Measurements from ENCODE around the gene CACNG5.

Gene CACNG5

DNA sequence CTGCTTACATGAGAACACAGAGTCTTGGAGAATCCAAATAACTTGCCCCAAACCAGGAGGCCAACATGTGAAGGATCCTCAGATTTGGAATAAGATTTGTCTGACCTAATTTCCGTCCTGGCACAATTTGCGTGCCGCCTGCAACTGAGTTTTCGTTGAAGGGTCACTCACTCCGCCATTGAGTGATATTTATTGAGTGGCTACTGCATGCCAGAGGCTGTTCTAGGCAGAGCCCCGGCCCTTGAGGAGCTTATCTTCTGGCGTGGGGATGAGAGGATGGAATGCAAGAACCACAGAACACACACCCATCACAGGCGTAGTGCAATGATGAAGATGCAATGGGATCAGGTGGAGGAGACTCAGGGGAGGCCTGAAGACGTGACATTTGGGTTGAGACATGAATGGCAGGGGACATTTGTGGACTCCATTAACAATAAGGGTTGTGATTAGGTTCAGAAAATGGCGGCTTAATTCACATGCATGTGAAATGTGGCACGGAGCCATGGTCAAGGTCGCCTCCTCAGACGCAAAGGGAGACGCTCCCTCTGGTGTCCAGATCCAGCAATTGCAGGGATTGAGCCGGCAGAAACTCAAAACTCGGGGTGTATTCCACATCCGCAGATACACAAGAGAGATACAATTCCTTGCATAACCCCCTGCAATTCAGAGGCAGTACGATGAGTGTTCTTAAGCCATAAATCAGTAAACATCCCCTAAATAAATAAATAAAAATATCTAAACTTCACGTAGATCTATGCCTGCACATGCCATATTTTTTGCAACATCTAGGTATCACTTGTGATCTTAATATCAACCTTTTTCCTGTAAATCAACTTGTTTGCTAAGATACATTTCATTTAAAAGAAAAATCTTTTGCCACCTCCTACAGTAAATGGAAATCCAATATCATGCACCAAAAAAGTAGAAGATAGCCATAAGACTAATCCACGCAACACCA lies 71.7 kb downstream of the CACNG5 start:
- TF ChIP-seq, protein P1, sequence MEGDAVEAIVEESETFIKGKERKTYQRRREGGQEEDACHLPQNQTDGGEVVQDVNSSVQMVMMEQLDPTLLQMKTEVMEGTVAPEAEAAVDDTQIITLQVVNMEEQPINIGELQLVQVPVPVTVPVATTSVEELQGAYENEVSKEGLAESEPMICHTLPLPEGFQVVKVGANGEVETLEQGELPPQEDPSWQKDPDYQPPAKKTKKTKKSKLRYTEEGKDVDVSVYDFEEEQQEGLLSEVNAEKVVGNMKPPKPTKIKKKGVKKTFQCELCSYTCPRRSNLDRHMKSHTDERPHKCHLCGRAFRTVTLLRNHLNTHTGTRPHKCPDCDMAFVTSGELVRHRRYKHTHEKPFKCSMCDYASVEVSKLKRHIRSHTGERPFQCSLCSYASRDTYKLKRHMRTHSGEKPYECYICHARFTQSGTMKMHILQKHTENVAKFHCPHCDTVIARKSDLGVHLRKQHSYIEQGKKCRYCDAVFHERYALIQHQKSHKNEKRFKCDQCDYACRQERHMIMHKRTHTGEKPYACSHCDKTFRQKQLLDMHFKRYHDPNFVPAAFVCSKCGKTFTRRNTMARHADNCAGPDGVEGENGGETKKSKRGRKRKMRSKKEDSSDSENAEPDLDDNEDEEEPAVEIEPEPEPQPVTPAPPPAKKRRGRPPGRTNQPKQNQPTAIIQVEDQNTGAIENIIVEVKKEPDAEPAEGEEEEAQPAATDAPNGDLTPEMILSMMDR (IDR thresholded peaks at IDR 0.05; ENCODE audit: insufficient read depth, low read length, poor library complexity, severe bottlenecking), result peak; percentile 92
- peak; percentile 21 for DNase-seq (ENCODE audit: extremely low read depth, insufficient read length)
- no peaks in the 10 kb centered on the region; the same call in 1 of the 2 replicates for H3K27me3 ChIP-seq (replicated peaks; ENCODE audit: control insufficient read depth, insufficient read depth, low read length)
- no peak overlapping the region for H3K4me3 ChIP-seq (replicated peaks; ENCODE audit: low read depth, low read length)
- H3K36me3 ChIP-seq (ENCODE audit: control insufficient read depth, insufficient read depth, low read length), result no peaks in the 10 kb centered on the region

DNA sequence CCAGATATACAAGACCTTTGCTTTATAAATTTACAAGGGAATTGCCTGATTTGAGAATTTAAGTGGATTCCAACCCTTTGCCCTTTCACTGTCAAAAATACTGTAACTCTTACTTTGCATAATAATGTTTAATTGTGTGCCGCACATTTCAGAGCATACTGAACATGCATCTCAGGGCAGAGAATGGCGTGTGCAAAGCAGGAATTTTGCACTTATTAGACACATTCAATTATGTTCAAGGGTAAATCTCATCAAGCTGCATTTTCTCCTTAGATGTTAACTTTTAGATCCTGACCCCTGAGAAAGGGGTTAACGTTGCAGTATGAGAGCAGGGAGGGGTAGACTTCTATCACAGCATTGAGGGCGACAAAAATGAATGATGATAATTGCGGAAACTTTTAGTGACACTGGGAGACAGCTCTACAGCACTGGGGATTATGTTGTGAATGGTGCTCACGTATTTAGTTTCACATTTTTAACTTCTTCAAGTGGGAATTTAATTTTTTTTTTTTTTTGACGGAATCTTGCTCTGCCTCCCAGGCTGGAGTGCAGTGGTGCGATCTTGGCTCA lies 75.0 kb downstream of the CACNG5 start:
- H3K36me3 ChIP-seq (ENCODE audit: control insufficient read depth, insufficient read depth, low read length), result no peaks in the 10 kb centered on the region
- TF ChIP-seq, protein P1 (IDR thresholded peaks at IDR 0.05; ENCODE audit: insufficient read depth, low read length, poor library complexity, severe bottlenecking), result no peak
- no peaks in the 10 kb centered on the region for H3K27me3 ChIP-seq (replicated peaks; ENCODE audit: control insufficient read depth, insufficient read depth, low read length)
- H3K4me3 ChIP-seq (replicated peaks; ENCODE audit: low read depth, low read length), result no peak overlapping the region
- no peak for DNase-seq (ENCODE audit: extremely low read depth, insufficient read length)

DNA sequence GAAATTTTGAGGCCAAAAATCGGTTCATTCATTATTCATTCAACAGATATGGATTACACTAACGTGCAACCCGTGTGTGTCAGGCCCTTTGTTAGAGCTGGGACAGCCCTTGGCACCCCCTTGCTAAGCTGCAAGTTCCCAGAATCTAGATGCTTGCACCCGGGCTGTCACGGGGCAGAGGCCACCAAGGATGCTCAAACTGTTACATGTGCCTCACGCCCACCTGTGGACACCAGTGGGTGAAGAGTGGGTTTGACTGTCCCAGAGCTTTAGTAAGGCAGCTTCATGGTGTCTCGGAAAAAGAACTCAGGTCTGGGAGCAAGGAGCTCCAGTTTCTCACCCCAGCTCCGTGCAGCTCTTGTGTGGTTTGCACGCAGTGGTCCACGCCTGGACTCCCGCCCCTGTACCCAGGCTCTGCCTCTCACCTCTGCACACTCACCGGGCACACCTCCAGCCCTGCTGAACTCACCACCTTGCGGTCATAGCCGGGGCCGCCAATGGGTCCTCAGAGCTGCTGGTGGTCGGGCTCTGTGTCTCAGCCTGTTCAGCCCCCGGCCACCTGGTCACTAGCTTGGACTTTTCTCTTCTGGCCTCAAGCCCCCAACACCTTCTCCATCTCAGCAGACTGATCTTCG lies 75.9 kb downstream of the CACNG5 start:
- Histone ChIP-seq H3K36me3 (ENCODE audit: control insufficient read depth, insufficient read depth, low read length) (no peaks in the 10 kb centered on the region), H3K4me3 (replicated peaks; ENCODE audit: low read depth, low read length) (no peak overlapping the region), H3K27me3 (replicated peaks; ENCODE audit: control insufficient read depth, insufficient read depth, low read length) (no peaks in the 10 kb centered on the region)
- DNase-seq (ENCODE audit: extremely low read depth, insufficient read length), result no peak
- TF ChIP-seq, protein P1 (IDR thresholded peaks at IDR 0.05; ENCODE audit: insufficient read depth, low read length, poor library complexity, severe bottlenecking), result no peak

DNA sequence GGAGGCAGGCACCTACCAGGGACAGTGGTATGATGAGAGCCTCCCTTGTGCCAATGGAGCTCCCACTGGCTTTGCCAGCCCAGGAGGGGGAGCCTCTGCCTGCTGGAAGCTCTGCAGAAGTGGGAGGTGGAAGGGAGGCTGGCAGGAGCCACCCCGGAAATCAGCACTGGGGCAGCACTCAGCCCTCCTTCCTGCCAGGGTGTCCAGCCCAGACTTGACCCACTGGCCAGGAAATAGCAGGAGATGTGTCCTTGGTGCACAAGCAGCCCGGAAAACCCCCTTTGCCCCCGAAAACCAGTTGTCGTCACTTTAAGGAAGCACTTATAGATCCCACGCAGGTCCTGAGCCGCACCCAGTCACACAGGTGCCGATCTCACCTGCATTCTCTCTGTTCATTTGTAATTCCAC lies 80.3 kb downstream of the CACNG5 start:
- no peaks in the 10 kb centered on the region for H3K36me3 ChIP-seq (ENCODE audit: control insufficient read depth, insufficient read depth, low read length)
- H3K27me3 ChIP-seq (replicated peaks; ENCODE audit: control insufficient read depth, insufficient read depth, low read length), result no peaks in the 10 kb centered on the region
- TF ChIP-seq, protein P1 (IDR thresholded peaks at IDR 0.05; ENCODE audit: insufficient read depth, low read length, poor library complexity, severe bottlenecking), result no peak
- no peak for DNase-seq (ENCODE audit: extremely low read depth, insufficient read length)
- no peak overlapping the region for H3K4me3 ChIP-seq (replicated peaks; ENCODE audit: low read depth, low read length)

DNA sequence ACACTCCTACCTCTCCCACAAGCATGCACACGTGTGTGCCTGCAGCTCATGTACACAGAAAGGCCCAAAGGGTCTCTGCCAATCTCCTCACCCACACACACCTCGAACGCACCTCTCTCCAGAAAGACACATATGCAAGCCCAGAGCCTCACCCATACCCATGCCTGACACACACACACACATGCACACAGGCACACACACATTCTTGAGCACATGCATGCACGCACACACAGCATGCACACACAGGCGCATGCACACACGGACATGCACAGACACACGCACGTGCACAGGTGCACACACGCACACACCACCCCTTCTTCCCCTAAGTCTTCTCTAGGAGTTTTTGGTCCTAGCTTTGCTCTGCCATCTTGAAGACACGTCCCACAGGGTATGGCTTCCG lies 80.9 kb downstream of the CACNG5 start:
- no peak overlapping the region for H3K4me3 ChIP-seq (replicated peaks; ENCODE audit: low read depth, low read length)
- H3K27me3 ChIP-seq (replicated peaks; ENCODE audit: control insufficient read depth, insufficient read depth, low read length), result no peaks in the 10 kb centered on the region
- TF ChIP-seq, protein P1 (IDR thresholded peaks at IDR 0.05; ENCODE audit: insufficient read depth, low read length, poor library complexity, severe bottlenecking), result no peak
- no peak for DNase-seq (ENCODE audit: extremely low read depth, insufficient read length)
- no peaks in the 10 kb centered on the region for H3K36me3 ChIP-seq (ENCODE audit: control insufficient read depth, insufficient read depth, low read length)

All from GM06990 (cell line).